ENCODE measurements around the gene TMIGD1. TPM values are rescaled to one million over a fixed set of nuclear protein-coding genes. Genes with fewer than 3 reads are reported as not detected.
A peak's percentile ranks its signal among the peaks of the same experiment; 100 is the strongest.

TMIGD1 gene
- total and polyA plus RNA-seq, 2 of the 13 experiments (the other 11 are each of a cell fraction or from before 2014, with no cell fraction given) = not detected

DNA sequence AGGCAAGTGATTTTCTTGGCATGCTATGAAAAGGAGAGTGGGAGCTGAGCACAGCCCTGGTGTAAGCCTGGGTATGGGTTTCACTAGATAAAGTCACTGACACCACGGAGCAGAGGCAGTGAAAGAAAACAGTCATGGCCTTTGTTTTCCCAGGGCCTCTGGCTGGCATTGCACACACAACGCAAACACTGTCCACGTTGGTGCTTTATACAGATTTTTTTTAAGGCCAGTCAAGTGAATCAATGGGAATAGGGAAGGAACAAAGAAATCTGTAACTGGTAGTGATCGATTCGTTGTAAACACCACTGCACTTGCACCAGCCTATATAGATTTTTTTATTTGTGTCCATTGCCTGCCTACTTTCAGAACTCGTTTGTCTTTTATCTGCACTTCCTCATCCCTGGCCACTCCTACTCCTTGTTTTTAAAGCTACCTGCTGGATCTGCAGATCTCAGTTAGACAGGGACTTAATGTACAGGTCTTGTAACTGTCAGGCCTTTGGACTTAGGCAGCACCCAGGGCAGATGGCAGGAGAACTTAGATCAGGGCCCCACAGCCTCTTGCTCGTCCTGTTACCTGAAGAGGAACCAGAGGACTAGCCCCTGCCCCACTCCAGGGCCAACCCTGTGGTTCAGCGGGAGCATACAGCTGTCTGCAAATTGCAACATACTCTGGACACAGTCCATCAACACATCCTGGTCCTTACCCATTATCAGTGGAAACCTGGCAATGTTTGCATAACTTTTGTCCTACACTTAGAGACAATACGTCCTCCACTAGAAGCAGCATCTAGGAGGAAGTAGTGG lies 10.6 kb upstream of the TMIGD1 start (continued):
- peak; percentile 45; the same call in 1 of the 2 replicates for TF ChIP-seq HHEX (CRISPR knock-in tag; IDR thresholded peaks at IDR 0.05)
- TF ChIP-seq YEATS4 (CRISPR knock-in tag; IDR thresholded peaks at IDR 0.05; ENCODE audit: borderline replicate concordance) = peak; percentile 51; the same call in 1 of the 2 replicates
- peak; percentile 94 for TF ChIP-seq RCOR2 (CRISPR knock-in tag; IDR thresholded peaks at IDR 0.05)
- TF ChIP-seq ZNF703 (CRISPR knock-in tag; IDR thresholded peaks at IDR 0.05; ENCODE audit: borderline replicate concordance) = no peak
- TF ChIP-seq NBN (conservative IDR thresholded peaks at IDR 0.05) = no peak
- no peak for TF ChIP-seq ZNF556 (CRISPR knock-in tag; IDR thresholded peaks at IDR 0.05; ENCODE audit: borderline replicate concordance)
- no peak for TF ChIP-seq PCBP2 (optimal IDR thresholded peaks at IDR 0.05; ENCODE audit: low read depth, low read length, poor library complexity, severe bottlenecking)
- peak; percentile 43; the same call in 1 of the 2 replicates for TF ChIP-seq FOXK2 (IDR thresholded peaks at IDR 0.05)
- peak; percentile 89; the same call in 1 of the 2 replicates for TF ChIP-seq MBD4 (IDR thresholded peaks at IDR 0.05; ENCODE audit: borderline replicate concordance, low read length)
- TF ChIP-seq, protein P1, sequence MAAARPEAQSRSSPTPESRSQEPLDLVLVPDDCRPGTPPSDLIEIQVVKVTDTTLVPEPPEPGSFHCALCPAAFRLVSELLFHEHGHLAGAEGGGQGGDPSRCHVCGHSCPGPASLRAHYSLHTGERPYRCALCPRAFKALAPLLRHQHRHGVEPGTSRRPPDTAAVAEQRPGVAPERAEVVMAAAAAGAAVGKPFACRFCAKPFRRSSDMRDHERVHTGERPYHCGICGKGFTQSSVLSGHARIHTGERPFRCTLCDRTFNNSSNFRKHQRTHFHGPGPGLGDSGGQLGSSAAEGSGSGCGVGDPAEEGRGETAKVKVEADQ (CRISPR knock-in tag; IDR thresholded peaks at IDR 0.05; ENCODE audit: borderline replicate concordance) = no peak; the same call in 1 of the 2 replicates
- TF ChIP-seq, protein P2, sequence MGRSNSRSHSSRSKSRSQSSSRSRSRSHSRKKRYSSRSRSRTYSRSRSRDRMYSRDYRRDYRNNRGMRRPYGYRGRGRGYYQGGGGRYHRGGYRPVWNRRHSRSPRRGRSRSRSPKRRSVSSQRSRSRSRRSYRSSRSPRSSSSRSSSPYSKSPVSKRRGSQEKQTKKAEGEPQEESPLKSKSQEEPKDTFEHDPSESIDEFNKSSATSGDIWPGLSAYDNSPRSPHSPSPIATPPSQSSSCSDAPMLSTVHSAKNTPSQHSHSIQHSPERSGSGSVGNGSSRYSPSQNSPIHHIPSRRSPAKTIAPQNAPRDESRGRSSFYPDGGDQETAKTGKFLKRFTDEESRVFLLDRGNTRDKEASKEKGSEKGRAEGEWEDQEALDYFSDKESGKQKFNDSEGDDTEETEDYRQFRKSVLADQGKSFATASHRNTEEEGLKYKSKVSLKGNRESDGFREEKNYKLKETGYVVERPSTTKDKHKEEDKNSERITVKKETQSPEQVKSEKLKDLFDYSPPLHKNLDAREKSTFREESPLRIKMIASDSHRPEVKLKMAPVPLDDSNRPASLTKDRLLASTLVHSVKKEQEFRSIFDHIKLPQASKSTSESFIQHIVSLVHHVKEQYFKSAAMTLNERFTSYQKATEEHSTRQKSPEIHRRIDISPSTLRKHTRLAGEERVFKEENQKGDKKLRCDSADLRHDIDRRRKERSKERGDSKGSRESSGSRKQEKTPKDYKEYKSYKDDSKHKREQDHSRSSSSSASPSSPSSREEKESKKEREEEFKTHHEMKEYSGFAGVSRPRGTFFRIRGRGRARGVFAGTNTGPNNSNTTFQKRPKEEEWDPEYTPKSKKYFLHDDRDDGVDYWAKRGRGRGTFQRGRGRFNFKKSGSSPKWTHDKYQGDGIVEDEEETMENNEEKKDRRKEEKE (IDR thresholded peaks at IDR 0.05) = no peak
- no peak for TF ChIP-seq ZNF260 (CRISPR knock-in tag; IDR thresholded peaks at IDR 0.05; ENCODE audit: borderline replicate concordance, low read depth)
- TF ChIP-seq NR2F2 (IDR thresholded peaks at IDR 0.05; ENCODE audit: borderline replicate concordance, low read depth) = peak; percentile 65; the same call in 1 of the 2 replicates
- TF ChIP-seq ZNF816 (CRISPR knock-in tag; IDR thresholded peaks at IDR 0.05; ENCODE audit: borderline replicate concordance) = peak; percentile 73; the same call in 1 of the 2 replicates
- no peak for TF ChIP-seq ISX (CRISPR knock-in tag; conservative IDR thresholded peaks at IDR 0.05)
- peak; percentile 80 for TF ChIP-seq ZNF510 (CRISPR knock-in tag; IDR thresholded peaks at IDR 0.05; ENCODE audit: low read depth)
- peak; percentile 82 for TF ChIP-seq MEF2D (CRISPR knock-in tag; IDR thresholded peaks at IDR 0.05)
- TF ChIP-seq HNRNPH1 (optimal IDR thresholded peaks at IDR 0.05; ENCODE audit: low read depth, low read length) = no peak
- TF ChIP-seq, protein P3, sequence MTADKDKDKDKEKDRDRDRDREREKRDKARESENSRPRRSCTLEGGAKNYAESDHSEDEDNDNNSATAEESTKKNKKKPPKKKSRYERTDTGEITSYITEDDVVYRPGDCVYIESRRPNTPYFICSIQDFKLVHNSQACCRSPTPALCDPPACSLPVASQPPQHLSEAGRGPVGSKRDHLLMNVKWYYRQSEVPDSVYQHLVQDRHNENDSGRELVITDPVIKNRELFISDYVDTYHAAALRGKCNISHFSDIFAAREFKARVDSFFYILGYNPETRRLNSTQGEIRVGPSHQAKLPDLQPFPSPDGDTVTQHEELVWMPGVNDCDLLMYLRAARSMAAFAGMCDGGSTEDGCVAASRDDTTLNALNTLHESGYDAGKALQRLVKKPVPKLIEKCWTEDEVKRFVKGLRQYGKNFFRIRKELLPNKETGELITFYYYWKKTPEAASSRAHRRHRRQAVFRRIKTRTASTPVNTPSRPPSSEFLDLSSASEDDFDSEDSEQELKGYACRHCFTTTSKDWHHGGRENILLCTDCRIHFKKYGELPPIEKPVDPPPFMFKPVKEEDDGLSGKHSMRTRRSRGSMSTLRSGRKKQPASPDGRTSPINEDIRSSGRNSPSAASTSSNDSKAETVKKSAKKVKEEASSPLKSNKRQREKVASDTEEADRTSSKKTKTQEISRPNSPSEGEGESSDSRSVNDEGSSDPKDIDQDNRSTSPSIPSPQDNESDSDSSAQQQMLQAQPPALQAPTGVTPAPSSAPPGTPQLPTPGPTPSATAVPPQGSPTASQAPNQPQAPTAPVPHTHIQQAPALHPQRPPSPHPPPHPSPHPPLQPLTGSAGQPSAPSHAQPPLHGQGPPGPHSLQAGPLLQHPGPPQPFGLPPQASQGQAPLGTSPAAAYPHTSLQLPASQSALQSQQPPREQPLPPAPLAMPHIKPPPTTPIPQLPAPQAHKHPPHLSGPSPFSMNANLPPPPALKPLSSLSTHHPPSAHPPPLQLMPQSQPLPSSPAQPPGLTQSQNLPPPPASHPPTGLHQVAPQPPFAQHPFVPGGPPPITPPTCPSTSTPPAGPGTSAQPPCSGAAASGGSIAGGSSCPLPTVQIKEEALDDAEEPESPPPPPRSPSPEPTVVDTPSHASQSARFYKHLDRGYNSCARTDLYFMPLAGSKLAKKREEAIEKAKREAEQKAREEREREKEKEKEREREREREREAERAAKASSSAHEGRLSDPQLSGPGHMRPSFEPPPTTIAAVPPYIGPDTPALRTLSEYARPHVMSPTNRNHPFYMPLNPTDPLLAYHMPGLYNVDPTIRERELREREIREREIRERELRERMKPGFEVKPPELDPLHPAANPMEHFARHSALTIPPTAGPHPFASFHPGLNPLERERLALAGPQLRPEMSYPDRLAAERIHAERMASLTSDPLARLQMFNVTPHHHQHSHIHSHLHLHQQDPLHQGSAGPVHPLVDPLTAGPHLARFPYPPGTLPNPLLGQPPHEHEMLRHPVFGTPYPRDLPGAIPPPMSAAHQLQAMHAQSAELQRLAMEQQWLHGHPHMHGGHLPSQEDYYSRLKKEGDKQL (CRISPR knock-in tag; IDR thresholded peaks at IDR 0.05; ENCODE audit: low read depth) = peak; percentile 56
